ENCODE results near the gene NUDT16. TPM values are rescaled to one million over a fixed set of nuclear protein-coding genes. Genes with fewer than 3 reads are reported as not detected.

Gene NUDT16
- total RNA-seq, 1 experiment from 2014 or later = 13.1 TPM

Other genes with a start within 250 kb of the NUDT16 start
- gene MRPL3, start 121.2 kb downstream of the NUDT16 start, total RNA-seq (2014; rRNA removed; shearing (Covaris generic)) = 423 and 459 TPM in 2 replicates